Subcutaneous adipose tissue (tissue), 4 donors: Measurements from ENCODE around the gene YBEY. TPM values are rescaled to one million over a fixed set of nuclear protein-coding genes. Genes with fewer than 3 reads are reported as not detected.

Source experiments
- total RNA-seq, 4 donors: library from RNA; depleted of rRNA; stranded (reverse); fragments of >200 nt; gene quantifications; one replicate each; pipeline ENCODE4 v1.1.0, GENCODE V29; 2016
- TF ChIP-seq, protein P1 (sequence below): fragments of 450-650 bp; IDR thresholded peaks from one replicate; pipeline ENCODE4 v1.5.1; 2016; ENCODE audit warnings: low read depth, mild to moderate bottlenecking, control low read depth, antibody characterized with exemption, moderate library complexity

The YBEY gene
- total RNA-seq, 4 donors from 2014 or later: 16.3 to 19.4 (median 17.9) TPM

DNA sequence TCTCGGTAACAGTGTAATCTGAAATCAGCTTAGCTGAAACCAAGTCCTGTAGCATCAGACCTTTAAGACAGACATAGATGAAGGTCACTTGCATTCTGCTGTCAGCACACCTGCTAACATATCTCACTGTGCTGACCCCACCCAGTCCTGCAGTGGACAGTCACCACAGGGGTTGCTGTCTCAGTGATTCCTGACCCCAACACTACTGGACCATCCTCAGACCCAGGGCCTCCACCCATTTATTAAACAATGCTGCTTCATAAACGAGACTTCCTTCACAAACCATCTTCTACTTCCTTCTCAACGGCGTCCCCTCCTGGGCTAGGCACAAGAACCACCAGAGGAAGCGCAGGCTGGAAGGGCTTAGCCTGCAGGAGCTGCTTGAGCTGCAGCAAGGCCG lies 39.8 kb upstream of the YBEY start:
- TF ChIP-seq, protein P1, sequence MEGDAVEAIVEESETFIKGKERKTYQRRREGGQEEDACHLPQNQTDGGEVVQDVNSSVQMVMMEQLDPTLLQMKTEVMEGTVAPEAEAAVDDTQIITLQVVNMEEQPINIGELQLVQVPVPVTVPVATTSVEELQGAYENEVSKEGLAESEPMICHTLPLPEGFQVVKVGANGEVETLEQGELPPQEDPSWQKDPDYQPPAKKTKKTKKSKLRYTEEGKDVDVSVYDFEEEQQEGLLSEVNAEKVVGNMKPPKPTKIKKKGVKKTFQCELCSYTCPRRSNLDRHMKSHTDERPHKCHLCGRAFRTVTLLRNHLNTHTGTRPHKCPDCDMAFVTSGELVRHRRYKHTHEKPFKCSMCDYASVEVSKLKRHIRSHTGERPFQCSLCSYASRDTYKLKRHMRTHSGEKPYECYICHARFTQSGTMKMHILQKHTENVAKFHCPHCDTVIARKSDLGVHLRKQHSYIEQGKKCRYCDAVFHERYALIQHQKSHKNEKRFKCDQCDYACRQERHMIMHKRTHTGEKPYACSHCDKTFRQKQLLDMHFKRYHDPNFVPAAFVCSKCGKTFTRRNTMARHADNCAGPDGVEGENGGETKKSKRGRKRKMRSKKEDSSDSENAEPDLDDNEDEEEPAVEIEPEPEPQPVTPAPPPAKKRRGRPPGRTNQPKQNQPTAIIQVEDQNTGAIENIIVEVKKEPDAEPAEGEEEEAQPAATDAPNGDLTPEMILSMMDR: no peak

DNA sequence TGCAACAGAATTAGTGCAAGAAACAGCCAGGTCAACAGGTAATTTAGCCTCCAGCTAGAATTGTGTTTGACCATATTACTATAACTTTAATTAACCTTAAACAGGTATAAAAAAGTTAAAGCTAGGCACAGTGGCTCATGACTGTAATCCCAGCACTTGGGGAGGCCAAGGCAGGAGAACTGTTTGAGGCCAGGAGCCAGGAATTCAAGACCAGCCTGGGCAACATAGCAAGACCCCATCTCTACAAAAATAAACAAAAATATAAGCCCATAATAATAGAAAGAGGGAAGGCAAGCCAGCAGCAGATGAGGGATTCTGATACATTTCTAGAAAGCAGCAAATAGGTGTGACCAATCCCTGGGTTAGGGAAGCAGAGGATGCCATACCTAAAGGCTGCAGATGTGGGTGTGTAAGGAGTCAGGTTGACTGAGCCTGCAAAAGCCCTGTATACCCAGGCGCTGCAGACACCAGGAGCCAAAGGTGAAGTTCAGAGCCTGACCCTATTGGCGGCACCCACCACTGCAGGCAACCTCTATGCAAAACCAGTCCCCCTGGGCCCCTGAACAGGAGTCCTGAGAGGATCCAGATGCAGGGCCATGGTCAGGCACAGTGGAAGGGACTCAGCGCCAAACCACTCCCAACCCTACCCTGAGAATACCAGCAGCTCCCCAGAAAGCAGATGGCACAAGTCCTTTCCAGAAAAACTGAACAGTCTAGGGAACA lies 38.3 kb upstream of the YBEY start:
- TF ChIP-seq, protein P1: no peak

DNA sequence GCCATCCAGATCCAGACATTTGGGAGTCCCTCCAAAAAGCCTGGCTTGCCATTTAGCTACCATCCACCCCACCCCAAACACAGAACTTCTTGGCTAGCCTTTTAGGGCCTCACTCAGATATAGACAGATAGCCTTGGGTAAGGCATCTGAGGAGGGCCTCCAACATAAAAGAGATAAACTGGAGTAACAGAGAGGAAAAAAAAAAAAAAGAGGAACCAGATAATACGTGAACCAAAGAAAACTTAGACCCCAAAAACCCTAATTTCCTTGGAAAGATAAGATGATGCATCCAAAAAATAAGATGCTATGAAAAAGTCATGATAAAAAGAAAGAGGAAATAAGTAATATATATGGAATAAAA lies 37.7 kb upstream of the YBEY start:
- TF ChIP-seq, protein P1: no peak

DNA sequence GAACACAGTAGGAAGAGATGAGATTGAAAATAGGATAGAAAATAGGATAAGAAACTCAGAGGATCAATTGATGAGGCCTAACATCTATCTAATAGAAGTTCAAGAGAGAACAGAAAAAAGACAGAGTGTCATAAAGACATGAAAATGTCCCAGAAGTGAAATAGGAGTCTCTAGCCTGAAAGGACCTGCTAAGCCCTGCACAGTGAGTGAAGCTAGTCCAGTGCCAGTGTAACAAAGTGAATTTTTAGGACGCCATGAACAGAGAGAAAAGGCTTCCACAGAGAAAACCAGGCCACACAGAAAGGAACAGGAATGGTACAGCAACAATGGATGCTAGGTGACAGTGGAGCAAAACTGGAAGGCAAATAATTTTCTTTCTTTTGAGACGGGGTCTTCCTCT lies 37.3 kb upstream of the YBEY start:
- TF ChIP-seq, protein P1: no peak

DNA sequence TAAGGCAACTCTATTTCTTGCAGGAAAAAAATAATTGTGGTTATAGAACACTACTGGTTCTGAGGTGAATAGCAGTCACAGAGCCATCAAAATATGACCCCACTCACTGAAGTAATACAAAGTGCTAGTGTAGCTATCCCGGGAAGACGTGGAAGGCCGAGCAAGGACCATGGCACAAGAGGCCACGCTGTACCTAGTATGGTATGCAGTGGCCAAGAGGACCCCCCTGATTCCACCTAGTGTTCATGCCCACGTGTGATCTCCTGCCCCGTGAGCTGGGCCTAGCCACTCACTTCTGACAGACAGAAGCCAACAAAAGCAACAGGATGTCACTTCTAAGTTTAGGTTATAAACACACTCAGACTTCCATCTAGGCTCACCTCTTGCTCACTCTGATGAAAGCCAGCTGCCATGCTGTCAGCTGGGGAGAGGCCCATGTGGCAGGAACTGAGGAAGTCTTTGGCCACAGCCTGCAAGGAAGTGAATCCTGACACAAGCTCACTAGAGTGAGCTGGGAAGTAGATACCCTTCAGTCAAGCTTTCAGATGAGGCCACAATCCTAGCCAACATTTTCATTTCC lies 35.9 kb upstream of the YBEY start:
- TF ChIP-seq, protein P1: no peak

DNA sequence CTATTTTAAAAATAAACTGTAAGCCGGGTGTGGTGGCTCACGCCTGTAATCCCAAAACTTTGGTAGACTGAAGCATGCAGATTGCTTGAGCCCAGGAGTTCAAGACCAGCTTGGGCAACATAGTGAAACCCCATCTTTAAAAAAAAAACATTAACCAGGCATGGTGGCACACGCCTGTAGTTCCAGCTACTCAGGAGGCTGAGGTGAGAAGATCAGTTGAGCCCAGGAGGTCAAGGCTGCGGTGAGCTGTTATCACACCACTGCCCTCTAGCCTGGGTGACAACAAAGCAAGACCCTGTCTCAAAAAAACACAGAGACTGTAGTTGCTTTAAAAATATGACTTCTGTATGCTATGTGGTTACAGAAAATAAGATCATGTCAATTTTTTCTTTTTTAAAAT lies 33.3 kb upstream of the YBEY start:
- TF ChIP-seq, protein P1: no peak

DNA sequence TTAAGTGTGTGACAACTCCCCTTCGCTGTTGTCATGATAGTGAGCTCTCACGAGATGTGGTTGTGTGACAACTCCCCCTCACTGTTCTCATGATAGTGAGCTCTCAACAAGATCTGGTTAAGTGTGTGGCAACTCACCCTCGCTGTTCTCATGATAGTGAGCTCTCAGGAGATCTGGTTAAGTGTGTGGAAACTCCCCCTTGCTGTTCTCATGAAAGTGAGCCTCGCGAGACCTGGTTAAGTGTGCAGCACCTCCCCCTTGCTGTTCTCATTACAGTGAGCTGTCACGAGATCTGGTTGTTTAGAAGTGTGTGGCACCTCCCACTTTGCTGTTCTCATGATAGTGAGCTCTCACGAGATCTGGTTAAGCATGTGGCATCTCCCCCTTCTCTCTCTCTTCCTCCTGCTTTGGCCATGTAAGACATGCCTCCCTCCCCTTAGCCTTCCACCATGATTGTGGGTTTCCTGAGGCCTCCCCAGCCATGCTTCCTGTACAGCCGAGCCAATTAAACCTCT lies 32.5 kb upstream of the YBEY start:
- TF ChIP-seq, protein P1: no peak
